Right lobe of liver (tissue), 4 donors: ENCODE measurements around the gene DNAH17.

Source experiments
- CTCF ChIP-seq, 4 donors: fragments of 200-600 bp in 3 of 4; fragments of 450-650 bp in 1 of 4; IDR thresholded peaks; one replicate each; pipeline versions ENCODE4 v1.5.1 to v1.8.0; 2016 to 2022; ENCODE audit warnings: antibody characterized with exemption in 4 of 4, mild to moderate bottlenecking in 2 of 4
- POLR2A ChIP-seq: fragments of 450-650 bp; IDR thresholded peaks from one replicate; pipeline ENCODE4 v1.6.1; 2017; ENCODE audit warnings: antibody characterized with exemption, mild to moderate bottlenecking
- donor health status: DM: no; HTN: no; CAD: no.
- donor health status: DM: no; HTN: no; CAD: no.
- donor health status: DM: no; HTN: yes; CAD: no.

- TF ChIP-seq CTCF (IDR thresholded peaks at IDR 0.05): no peak
- TF ChIP-seq POLR2A: no peak
Observed at GRCh38 chr17:78478757-78479297, 98.4 kb downstream of the DNAH17 start.
